ENCODE data around the gene C5. TPM values are rescaled to one million over a fixed set of nuclear protein-coding genes. Genes with fewer than 3 reads are reported as not detected.

C5 gene
- total RNA-seq, 1 experiment from 2014 or later, result 0.74 TPM

DNA sequence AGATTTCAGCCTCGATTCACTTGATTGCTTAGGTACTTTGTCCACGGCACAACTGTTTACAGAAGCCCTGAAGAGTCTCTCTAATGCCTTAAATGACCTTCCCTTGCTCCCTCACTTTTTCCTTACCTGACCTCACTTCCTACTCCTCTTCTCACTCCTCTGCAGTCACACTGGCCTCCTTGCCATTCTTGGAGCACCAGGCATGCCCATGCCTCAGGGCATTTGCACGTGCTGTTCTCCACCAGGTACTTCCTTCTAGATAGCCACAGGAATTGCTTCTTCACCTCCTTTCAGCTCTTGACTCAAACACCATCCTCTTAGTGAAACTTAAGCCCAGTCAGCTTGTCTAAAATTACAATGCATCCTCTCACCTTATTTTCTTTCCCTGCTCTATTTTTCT lies 71.1 kb downstream of the C5 start:
- Histone ChIP-seq H3K18ac (ENCODE audit: insufficient read length, low read depth, low read length) (no peak overlapping the region), H2BK20ac (ENCODE audit: low read depth, low read length, poor library complexity, severe bottlenecking) (no peak overlapping the region)
- H3K27me3 Mint-ChIP-seq (ENCODE audit: low read depth), result peaks cover 6% of the 10 kb centered on the region

More for the DNA sequence above, 71.1 kb downstream of the C5 start:
- H3K9ac ChIP-seq (ENCODE audit: extremely low read depth, insufficient read length, low read length), result no peak overlapping the region
- H3K4me1 ChIP-seq (ENCODE audit: insufficient read depth, low read length), result no peaks in the 10 kb centered on the region; the same call in 1 of the 2 replicates
- peaks cover 0 to 5% of the 10 kb centered on the region in 2 experiments; a peak in 1 of 4 replicates for H3K4me1 Mint-ChIP-seq
- H3K23me2 ChIP-seq (ENCODE audit: insufficient read length, low read depth, low read length, poor library complexity, severe bottlenecking), result no peaks in the 10 kb centered on the region
- no peak overlapping the region for H2BK5ac ChIP-seq (ENCODE audit: insufficient read length, low read length)
- H2AFZ ChIP-seq (ENCODE audit: low read length), result no peak overlapping the region
- H3K79me1 ChIP-seq (ENCODE audit: insufficient read depth, low read depth, low read length, poor library complexity, severe bottlenecking), result no peaks in the 10 kb centered on the region
- no peaks in the 10 kb centered on the region for H3K27me3 ChIP-seq (ENCODE audit: insufficient read depth, low read length)
- H3K9me3 Mint-ChIP-seq, result no peaks in the 10 kb centered on the region
- H3K9me3 ChIP-seq (ENCODE audit: control insufficient read depth, low read depth, low read length), result no peaks in the 10 kb centered on the region
- no peaks in the 10 kb centered on the region for H3K79me2 ChIP-seq (ENCODE audit: insufficient read depth, low read length)
- no peak overlapping the region for H3K27ac Mint-ChIP-seq
- H3K4ac ChIP-seq (ENCODE audit: low read depth, low read length), result no peak overlapping the region
- H4K20me1 ChIP-seq (ENCODE audit: control insufficient read depth, insufficient read depth, insufficient read length), result no peaks in the 10 kb centered on the region
- no peak overlapping the region for H4K91ac ChIP-seq (ENCODE audit: insufficient read length, low read depth, low read length)
- no peaks in the 10 kb centered on the region for H3K36me3 Mint-ChIP-seq (ENCODE audit: insufficient read depth in 1 of 3, low read depth in 3 of 3)
- H3K4me3 Mint-ChIP-seq, result no peak overlapping the region
- H3T11ph ChIP-seq (ENCODE audit: low read length), result no peak overlapping the region
- H2AK5ac ChIP-seq (ENCODE audit: insufficient read length, low read length), result no peak overlapping the region
- no peak overlapping the region for H4K8ac ChIP-seq (replicated peaks; ENCODE audit: insufficient read length, low read depth, low read length)
- no peak overlapping the region for H3K14ac ChIP-seq (ENCODE audit: insufficient read depth, low read length)
- no peak overlapping the region for H2BK120ac ChIP-seq (ENCODE audit: low read depth, low read length, poor library complexity, severe bottlenecking)
- H3K27ac ChIP-seq (ENCODE audit: insufficient read length, low read depth, low read length), result no peak overlapping the region
- H2BK15ac ChIP-seq (ENCODE audit: low read depth, low read length), result no peak overlapping the region
- no peak overlapping the region for H3K56ac ChIP-seq (ENCODE audit: insufficient read length, low read depth, low read length)
- no peak overlapping the region for H3K23ac ChIP-seq (ENCODE audit: insufficient read length, low read depth, low read length)
- H4K5ac ChIP-seq (ENCODE audit: insufficient read length, low read depth, low read length), result no peak overlapping the region
- DNase-seq, result no peak
- no peak overlapping the region for H3K4me2 ChIP-seq (ENCODE audit: insufficient read depth, insufficient read length, low read length)
- no peak overlapping the region for H2BK12ac ChIP-seq (ENCODE audit: insufficient read length, low read depth, low read length)
- no CpG with 5 or more reads among the region's 3 CpGs for WGBS (ENCODE audit: extremely low coverage, insufficient read length, low lambda C conversion rate)
- TF ChIP-seq, protein P1, sequence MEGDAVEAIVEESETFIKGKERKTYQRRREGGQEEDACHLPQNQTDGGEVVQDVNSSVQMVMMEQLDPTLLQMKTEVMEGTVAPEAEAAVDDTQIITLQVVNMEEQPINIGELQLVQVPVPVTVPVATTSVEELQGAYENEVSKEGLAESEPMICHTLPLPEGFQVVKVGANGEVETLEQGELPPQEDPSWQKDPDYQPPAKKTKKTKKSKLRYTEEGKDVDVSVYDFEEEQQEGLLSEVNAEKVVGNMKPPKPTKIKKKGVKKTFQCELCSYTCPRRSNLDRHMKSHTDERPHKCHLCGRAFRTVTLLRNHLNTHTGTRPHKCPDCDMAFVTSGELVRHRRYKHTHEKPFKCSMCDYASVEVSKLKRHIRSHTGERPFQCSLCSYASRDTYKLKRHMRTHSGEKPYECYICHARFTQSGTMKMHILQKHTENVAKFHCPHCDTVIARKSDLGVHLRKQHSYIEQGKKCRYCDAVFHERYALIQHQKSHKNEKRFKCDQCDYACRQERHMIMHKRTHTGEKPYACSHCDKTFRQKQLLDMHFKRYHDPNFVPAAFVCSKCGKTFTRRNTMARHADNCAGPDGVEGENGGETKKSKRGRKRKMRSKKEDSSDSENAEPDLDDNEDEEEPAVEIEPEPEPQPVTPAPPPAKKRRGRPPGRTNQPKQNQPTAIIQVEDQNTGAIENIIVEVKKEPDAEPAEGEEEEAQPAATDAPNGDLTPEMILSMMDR (conservative IDR thresholded peaks at IDR 0.05), result no peak

Measured in H9 (cell line).